Gastroesophageal sphincter (tissue), 3 donors: ENCODE results near the gene ASIC1.

Experiments used
- POLR2A ChIP-seq, 2 donors: fragments of 450-650 bp; IDR thresholded peaks; one replicate each; pipeline ENCODE4 v1.6.1; 2017; ENCODE audit warnings: antibody characterized with exemption in 2 of 2, mild to moderate bottlenecking in 2 of 2, moderate library complexity in 1 of 2
- TF ChIP-seq, protein P1 (sequence below), 4 experiments: fragments of 200-600 bp in 2 of 4; fragments of 450-650 bp in 2 of 4; sonication (generic) in 1 of 4; IDR thresholded peaks; one replicate each; pipeline ENCODE4 v1.5.1; 2017 to 2019; ENCODE audit warnings: antibody characterized with exemption in 4 of 4, mild to moderate bottlenecking in 2 of 4, moderate library complexity in 2 of 4

DNA sequence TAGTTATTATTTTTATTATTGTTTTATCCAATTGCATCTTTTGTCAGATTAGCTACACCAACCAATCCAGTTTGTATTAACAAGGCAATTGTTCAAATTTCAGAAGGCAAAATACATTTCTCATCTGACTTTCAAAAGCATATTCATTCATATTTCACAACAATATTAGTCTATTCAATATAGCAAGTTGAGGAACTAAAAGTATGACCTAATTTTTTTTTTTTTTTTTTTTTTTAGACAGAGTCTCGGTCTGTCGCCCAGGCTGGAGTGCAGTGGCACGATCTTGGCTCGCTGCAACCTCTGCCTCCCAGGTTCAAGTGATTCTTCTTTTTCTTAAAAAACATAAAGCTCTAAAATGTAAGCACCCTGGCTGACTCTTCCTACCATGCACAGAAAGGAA is 71.9 kb downstream of the ASIC1 start:
- TF ChIP-seq, protein P1, sequence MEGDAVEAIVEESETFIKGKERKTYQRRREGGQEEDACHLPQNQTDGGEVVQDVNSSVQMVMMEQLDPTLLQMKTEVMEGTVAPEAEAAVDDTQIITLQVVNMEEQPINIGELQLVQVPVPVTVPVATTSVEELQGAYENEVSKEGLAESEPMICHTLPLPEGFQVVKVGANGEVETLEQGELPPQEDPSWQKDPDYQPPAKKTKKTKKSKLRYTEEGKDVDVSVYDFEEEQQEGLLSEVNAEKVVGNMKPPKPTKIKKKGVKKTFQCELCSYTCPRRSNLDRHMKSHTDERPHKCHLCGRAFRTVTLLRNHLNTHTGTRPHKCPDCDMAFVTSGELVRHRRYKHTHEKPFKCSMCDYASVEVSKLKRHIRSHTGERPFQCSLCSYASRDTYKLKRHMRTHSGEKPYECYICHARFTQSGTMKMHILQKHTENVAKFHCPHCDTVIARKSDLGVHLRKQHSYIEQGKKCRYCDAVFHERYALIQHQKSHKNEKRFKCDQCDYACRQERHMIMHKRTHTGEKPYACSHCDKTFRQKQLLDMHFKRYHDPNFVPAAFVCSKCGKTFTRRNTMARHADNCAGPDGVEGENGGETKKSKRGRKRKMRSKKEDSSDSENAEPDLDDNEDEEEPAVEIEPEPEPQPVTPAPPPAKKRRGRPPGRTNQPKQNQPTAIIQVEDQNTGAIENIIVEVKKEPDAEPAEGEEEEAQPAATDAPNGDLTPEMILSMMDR (IDR thresholded peaks at IDR 0.05), result no peak
- no peak for TF ChIP-seq POLR2A (IDR thresholded peaks at IDR 0.05)
